Measurements from ENCODE around the gene S100A13.

The S100A13 gene

GRCh38 chr1:153569465-153569864, 57.8 kb downstream of the S100A13 start:
- DNase-seq (ENCODE audit: low read depth in 2 of 2): no peak

All from fibroblast of skin of left quadriceps (primary cell).